A673 (cell line): ENCODE results near the gene LANCL2. TPM values are rescaled to one million over a fixed set of nuclear protein-coding genes. Genes with fewer than 3 reads are reported as not detected.

Experiments
- BruUV-seq: library from RNA; stranded (reverse); fragments of 400-500 nt; replicated peaks from 2 replicates; lab custom pipeline; 2021; lab: Mats Ljungman, UMichigan
- CTCF ChIA-PET: fragments of 300-600 bp; sonication (Branson Sonifier 250); formaldehyde crosslinking; loops from one replicate; lab custom pipeline; 2022; ENCODE audit warnings: antibody characterized with exemption; lab: Charles Lee
- POLR2A ChIA-PET: fragments of 300-600 bp; sonication (Branson Sonifier 250); formaldehyde crosslinking; loops from one replicate; lab custom pipeline; 2022; ENCODE audit warnings: antibody characterized with exemption; ENCODE audit not compliant: low non-redundant PET; lab: Charles Lee
- DNase-seq: peaks from one replicate; pipeline ENCODE4 v3.0.0-alpha.2; 2015; ENCODE audit warnings: low spot score
- H3K27ac ChIP-seq: fragments of 200-600 bp; sonication (generic); 2 replicates; pipeline ENCODE4 v1.5.1; 2016; ENCODE audit warnings: mixed run types, low read depth, mild to moderate bottlenecking, mixed read lengths, antibody characterized with exemption, low read length; ENCODE audit not compliant: poor library complexity, severe bottlenecking
- H3K27me3 ChIP-seq: fragments of 200-600 bp; sonication (generic); replicated peaks from 2 replicates; pipeline ENCODE4 v1.6.1; 2017; ENCODE audit warnings: mixed run types, low read depth, mild to moderate bottlenecking, mixed read lengths, antibody characterized with exemption, low read length; ENCODE audit not compliant: insufficient read depth, poor library complexity
- H3K36me3 ChIP-seq: fragments of 200-600 bp; sonication (generic); 2 replicates; pipeline ENCODE4 v1.6.1; 2016; ENCODE audit warnings: mixed run types, mild to moderate bottlenecking, mixed read lengths, antibody characterized with exemption, low read length; ENCODE audit not compliant: insufficient read depth, poor library complexity, severe bottlenecking
- H3K4me1 ChIP-seq: fragments of 200-600 bp; sonication (generic); 2 replicates; pipeline ENCODE4 v1.6.1; 2017; ENCODE audit warnings: mixed run types, mild to moderate bottlenecking, mixed read lengths, antibody characterized with exemption, low read length; ENCODE audit not compliant: insufficient read depth, poor library complexity, severe bottlenecking
- H3K4me3 ChIP-seq: fragments of 200-600 bp; sonication (generic); 2 replicates; pipeline ENCODE4 v1.5.1; 2016; ENCODE audit warnings: low read depth, mixed run types, mild to moderate bottlenecking, mixed read lengths, low read length; ENCODE audit not compliant: poor library complexity, severe bottlenecking
- H3K9me3 ChIP-seq: fragments of 200-600 bp; sonication (generic); 2 replicates; pipeline ENCODE4 v1.6.1; 2016; ENCODE audit warnings: mixed run types, low read depth, mild to moderate bottlenecking, mixed read lengths, antibody characterized with exemption, low read length; ENCODE audit not compliant: poor library complexity, severe bottlenecking
- EZH2 ChIP-seq: fragments of 200-600 bp; sonication (generic); IDR thresholded peaks from 2 replicates; pipeline ENCODE4 v1.6.1; 2017; ENCODE audit warnings: borderline replicate concordance, low read depth, mild to moderate bottlenecking, mixed read lengths, antibody characterized with exemption, low read length; ENCODE audit not compliant: poor library complexity, severe bottlenecking
- intact Hi-C: fragments of 100-400 bp; cut with micrococcal nuclease; formaldehyde crosslinking; loops from one replicate; pipeline ENCODE4 v1.10.0; 2022; ENCODE audit not compliant: unreplicated experiment
- total RNA-seq: library from RNA; stranded (reverse); gene quantifications from 2 replicates; pipeline ENCODE4 v1.2.3, GENCODE V29; 2021
- TF ChIP-seq, protein P1 (sequence below): fragments of 300-800, 200-600 bp; sonication (generic); conservative IDR thresholded peaks from 2 replicates; pipeline ENCODE4 v1.5.1; 2017; ENCODE audit warnings: low read depth, mild to moderate bottlenecking, antibody characterized with exemption, low read length, moderate library complexity, mixed read lengths

The LANCL2 gene
- total RNA-seq, 1 experiment from 2014 or later, result 21.3 TPM

GRCh38 chr7:55379285-55379684, 14.1 kb downstream of the LANCL2 start:
- peaks cover 3% of the 10 kb centered on the region for H3K9me3 ChIP-seq
- no peak for DNase-seq
- no peaks in the 10 kb centered on the region for H3K36me3 ChIP-seq
- no peak for TF ChIP-seq EZH2
- TF ChIP-seq, protein P1, sequence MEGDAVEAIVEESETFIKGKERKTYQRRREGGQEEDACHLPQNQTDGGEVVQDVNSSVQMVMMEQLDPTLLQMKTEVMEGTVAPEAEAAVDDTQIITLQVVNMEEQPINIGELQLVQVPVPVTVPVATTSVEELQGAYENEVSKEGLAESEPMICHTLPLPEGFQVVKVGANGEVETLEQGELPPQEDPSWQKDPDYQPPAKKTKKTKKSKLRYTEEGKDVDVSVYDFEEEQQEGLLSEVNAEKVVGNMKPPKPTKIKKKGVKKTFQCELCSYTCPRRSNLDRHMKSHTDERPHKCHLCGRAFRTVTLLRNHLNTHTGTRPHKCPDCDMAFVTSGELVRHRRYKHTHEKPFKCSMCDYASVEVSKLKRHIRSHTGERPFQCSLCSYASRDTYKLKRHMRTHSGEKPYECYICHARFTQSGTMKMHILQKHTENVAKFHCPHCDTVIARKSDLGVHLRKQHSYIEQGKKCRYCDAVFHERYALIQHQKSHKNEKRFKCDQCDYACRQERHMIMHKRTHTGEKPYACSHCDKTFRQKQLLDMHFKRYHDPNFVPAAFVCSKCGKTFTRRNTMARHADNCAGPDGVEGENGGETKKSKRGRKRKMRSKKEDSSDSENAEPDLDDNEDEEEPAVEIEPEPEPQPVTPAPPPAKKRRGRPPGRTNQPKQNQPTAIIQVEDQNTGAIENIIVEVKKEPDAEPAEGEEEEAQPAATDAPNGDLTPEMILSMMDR, result no peak
- intact Hi-C loops, result no loop called here
- H3K27me3 ChIP-seq, result no peaks in the 10 kb centered on the region
- POLR2A ChIA-PET, result no interaction called here
- H3K4me1 ChIP-seq, result no peaks in the 10 kb centered on the region
- no peak overlapping the region for H3K27ac ChIP-seq
- no peak overlapping the region for H3K4me3 ChIP-seq
- CTCF ChIA-PET, result no interaction called here
- no TSS peak for BruUV-seq

DNA sequence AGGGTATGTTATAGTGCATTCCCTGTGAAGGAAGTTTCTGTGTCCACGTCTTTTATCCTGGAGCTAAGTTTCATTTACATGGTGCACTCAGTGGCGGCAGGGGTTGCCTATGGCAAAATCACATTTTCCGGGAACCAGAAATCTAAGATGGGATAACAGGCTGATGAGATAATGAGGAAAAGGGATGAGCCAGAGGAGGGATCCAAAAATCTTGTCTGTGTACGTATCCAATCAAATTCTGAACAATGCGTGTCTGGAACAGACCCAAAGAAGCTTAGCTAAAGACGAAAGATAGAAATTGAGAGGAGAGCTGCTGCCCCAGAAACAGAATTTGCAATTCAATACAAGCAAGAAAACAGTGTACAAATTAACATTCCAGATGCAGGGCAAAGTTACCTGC, 16.1 kb downstream of the LANCL2 start:
- CTCF ChIA-PET, result no interaction called here
- no peaks in the 10 kb centered on the region for H3K27me3 ChIP-seq
- peaks cover 12% of the 10 kb centered on the region for H3K9me3 ChIP-seq
- TF ChIP-seq, protein P1, result no peak
- no peak for TF ChIP-seq EZH2
- intact Hi-C loops, result no loop called here
- H3K36me3 ChIP-seq, result no peaks in the 10 kb centered on the region
- BruUV-seq, result no TSS peak
- no peak for DNase-seq
- POLR2A ChIA-PET, result no interaction called here
- H3K27ac ChIP-seq, result no peak overlapping the region
- no peaks in the 10 kb centered on the region for H3K4me1 ChIP-seq
- no peak overlapping the region for H3K4me3 ChIP-seq

DNA sequence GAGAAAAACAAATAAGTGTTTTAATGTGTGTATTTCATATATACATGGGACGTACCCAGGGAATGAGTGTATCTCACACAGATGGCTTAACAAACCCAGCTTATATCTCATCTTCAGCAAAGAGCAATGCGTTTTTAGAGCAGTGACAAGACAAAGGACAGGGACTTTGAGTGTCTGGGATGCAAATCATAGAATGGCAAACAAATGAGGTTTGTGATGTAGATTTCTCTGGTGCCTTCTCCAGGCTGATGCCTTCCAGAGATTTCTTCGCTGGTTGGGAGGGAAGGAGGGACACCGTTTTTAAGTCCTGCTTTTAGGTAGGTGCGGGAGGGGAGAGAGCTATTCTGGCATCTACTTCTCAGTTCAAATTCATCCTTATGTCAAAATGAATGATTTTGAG, 16.6 kb downstream of the LANCL2 start:
- Histone ChIP-seq H3K27ac (no peak overlapping the region), H3K4me3 (no peak overlapping the region), H3K27me3 (no peaks in the 10 kb centered on the region), H3K4me1 (no peaks in the 10 kb centered on the region), H3K36me3 (no peaks in the 10 kb centered on the region), H3K9me3 (peaks cover 17% of the 10 kb centered on the region)
- CTCF ChIA-PET, result no interaction called here
- POLR2A ChIA-PET, result no interaction called here
- no peak for DNase-seq
- intact Hi-C loops, result no loop called here
- TF ChIP-seq, protein P1, result no peak
- TF ChIP-seq EZH2, result no peak
- BruUV-seq, result no TSS peak
